NB4 (cell line): ENCODE results near the gene NMNAT1.

Experiments
- POLR2A ChIP-seq: IDR thresholded peaks from 2 replicates; pipeline ENCODE4 v1.6.1; 2011; ENCODE audit warnings: mild to moderate bottlenecking; ENCODE audit not compliant: insufficient read length; ENCODE audit errors: extremely low read depth
- TF ChIP-seq, protein P1 (sequence below): IDR thresholded peaks from one replicate; pipeline ENCODE4 v1.5.1; 2012; ENCODE audit warnings: low read depth, low read length
- TF ChIP-seq, protein P2 (sequence below): IDR thresholded peaks from 2 replicates; pipeline ENCODE4 v1.6.1; 2011; ENCODE audit warnings: low read depth, low read length

DNA sequence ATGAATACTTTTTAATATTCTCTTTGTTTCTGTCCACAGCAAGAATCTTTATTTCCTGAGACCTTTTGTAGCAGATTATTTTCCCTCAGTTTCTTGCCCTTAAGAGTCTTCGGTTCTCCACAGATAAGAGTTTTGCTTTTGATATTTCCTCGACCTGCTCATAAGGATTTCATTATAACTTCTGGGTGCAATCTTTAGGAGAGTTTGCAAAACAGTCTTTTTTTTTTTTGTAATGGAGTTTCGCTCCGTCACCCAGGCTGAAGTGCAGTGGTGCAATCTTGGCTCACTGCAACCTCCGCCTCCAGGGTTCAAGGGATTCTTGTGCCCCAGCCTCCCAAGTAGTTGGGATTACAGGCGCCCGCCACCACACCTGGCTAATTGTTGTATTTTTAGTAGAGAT lies 79.4 kb downstream of the NMNAT1 start:
- no peak for TF ChIP-seq POLR2A
- TF ChIP-seq, protein P1, sequence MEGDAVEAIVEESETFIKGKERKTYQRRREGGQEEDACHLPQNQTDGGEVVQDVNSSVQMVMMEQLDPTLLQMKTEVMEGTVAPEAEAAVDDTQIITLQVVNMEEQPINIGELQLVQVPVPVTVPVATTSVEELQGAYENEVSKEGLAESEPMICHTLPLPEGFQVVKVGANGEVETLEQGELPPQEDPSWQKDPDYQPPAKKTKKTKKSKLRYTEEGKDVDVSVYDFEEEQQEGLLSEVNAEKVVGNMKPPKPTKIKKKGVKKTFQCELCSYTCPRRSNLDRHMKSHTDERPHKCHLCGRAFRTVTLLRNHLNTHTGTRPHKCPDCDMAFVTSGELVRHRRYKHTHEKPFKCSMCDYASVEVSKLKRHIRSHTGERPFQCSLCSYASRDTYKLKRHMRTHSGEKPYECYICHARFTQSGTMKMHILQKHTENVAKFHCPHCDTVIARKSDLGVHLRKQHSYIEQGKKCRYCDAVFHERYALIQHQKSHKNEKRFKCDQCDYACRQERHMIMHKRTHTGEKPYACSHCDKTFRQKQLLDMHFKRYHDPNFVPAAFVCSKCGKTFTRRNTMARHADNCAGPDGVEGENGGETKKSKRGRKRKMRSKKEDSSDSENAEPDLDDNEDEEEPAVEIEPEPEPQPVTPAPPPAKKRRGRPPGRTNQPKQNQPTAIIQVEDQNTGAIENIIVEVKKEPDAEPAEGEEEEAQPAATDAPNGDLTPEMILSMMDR, result no peak
- TF ChIP-seq, protein P2, sequence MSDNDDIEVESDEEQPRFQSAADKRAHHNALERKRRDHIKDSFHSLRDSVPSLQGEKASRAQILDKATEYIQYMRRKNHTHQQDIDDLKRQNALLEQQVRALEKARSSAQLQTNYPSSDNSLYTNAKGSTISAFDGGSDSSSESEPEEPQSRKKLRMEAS, result no peak
